ENCODE results near the gene BTNL8.
"Not testable (repeated sequence)": the region's sequence is repeated elsewhere in the genome, so short reads cannot be mapped to it uniquely, and the experiment has no call there.

The BTNL8 gene

DNA sequence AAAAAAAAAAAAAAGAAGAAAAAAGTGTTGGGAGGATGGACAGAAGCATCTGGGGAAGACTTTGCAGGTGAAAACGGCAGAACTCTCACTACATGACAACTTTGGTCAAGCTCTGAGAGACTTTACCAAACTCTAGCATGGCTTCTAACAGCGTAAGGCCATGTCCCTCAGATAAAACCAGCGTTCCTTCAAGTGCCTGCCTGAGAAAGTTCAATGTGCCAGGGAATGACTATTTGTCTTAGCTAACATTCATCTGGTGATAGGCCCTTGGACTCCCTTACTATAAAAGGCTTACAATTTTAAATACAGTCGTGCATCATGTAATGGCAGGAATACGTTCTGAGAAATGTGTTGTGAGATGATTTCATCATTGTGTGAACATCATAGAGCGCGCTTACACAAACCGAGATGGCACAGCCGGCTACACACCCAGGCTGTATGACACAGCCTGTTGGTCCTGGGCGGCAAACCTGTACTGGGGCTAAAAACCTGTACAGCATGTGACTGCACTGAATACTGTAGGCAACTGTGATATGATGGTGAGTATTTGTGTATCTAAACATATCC is 23.0 kb upstream of the BTNL8 start:
- no peak for DNase-seq (ENCODE audit: low read depth in 2 of 2)

DNA sequence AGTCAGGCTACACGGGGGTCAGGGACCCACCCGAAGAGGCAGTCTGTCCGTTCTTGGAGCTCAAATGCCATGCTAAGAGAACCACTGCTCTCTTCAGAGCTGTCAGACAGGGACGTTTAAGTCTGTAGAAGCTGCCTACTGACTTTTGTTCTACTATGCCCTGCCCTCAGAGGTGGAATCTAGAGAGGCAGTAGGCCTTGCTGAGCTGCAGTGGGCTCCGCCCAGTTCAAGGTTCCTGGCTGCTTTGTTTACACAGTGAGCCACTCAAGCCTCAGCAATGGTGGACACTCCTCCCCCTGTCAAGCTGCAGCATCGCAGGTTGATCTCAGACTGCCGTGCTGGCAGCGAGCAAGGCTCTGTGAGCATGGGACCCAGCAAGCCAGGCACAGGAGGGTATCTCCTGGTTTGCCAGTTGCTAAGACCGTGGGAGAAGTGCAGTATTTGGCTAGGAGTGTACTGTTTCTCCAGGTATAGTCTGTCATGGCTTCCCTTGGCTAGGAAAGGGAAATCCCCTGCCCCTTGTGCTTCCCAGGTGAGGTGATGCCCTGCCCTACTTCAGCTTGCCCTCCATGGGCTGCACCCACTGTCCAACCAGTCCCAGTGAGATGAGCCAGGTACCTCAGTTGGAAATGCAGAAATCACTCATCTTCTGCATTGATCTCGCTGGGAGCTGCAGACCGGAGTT is 13.0 kb upstream of the BTNL8 start:
- not testable (repeated sequence) for DNase-seq (ENCODE audit: low read depth in 2 of 2)

DNA sequence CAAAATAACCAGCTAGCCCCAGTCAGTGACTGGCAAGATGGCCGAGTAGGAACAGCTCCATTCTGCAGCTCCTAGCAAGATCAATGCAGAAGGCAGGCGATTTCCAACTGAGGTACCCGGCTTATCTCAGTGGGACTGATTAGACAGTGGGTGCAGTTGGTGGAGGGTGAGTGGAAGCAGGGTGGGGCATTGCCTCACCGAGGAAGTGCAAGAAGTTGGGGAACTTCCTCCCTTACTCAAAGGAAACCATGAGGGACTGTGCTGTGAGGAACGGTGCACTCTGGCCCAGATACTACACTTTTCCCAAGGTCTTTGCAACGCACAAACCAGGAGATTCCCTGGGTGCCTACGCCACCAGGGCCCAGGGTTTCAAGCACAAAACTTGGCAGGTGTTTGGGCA is 9.6 kb upstream of the BTNL8 start:
- no peak for DNase-seq (ENCODE audit: low read depth in 2 of 2)

DNA sequence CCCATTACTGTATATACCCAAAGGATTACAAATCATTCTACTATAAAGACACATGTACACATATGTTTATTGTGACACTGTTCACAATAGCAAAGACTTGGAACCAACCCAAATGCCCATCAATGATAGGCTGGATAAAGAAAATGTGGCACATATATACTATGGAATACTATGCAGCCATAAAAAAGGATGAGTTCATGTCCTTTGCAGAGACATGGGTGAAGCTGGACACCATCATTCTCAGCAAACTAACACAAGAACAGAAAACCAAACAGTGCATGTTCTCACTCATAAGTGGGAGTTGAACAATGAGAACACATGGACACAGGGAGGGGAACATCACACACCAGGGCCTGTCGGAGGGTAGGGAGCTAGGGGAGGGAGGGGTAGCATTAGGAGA is 3.6 kb upstream of the BTNL8 start:
- not testable (repeated sequence) for DNase-seq (ENCODE audit: low read depth in 2 of 2)

DNA sequence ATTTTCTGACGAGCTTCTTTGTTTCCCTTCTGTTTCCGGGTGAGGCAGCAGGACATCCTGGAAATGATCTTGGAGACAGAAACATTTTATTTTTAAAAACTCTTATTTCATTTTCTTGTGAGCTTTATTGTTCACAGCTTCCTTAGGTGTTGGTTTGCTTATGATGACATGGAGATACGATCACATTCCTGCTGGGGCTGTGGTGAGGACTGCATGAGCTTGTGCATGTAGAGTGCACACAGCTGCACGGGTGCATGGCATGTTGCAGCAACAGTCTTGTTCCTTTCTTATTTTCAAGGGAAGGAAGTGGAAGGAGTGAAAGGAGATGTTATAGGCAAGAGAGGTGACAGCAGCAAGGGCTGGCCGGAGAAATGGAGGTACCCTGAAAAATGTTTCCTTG is 1.2 kb downstream of the BTNL8 start:
- no peak for DNase-seq (ENCODE audit: low read depth in 2 of 2)

DNA sequence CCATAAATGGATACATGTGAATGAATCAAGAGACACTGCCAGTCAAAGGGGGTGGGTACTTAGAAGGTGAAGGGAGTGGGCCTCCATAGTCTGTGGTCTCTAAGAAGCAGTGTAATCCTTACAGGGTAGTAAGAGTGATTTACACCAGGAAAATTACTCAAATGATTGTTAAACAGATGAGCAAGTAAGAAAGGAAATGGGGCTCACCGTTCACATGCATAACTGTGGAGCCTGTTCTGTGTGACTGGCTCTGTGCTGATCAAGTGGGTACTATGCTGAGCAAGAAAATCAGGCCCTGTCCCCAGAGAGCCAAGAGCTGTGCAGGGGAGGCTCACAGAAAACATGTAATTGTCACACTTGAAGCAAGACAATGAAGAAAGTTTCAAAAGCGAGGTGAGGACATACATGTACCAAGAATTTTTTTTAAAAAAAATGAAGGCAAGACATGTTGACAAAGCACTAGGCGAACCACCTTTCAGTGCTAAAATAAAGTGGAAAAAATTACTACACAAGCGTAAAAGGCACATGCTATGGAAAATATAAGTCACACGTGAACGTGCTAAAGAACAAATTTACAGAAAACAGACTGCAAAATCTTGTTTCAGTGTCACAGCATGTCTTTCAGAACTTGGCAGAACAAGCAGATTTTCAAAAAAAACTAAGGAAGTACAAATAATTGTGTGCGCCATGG is 2.5 kb downstream of the BTNL8 start:
- no peak for DNase-seq (ENCODE audit: low read depth in 2 of 2)

DNA sequence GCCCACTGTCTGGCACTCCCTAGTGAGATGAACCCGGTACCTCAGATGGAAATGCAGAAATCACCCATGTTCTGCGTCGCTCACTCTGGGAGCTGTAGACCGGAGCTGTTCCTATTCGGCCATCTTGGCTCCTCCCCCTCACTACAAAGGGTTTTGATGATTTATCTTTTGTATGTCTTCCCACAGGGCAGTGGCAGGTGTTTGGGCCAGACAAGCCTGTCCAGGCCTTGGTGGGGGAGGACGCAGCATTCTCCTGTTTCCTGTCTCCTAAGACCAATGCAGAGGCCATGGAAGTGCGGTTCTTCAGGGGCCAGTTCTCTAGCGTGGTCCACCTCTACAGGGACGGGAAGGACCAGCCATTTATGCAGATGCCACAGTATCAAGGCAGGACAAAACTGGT is 9.4 kb downstream of the BTNL8 start:
- DNase-seq (ENCODE audit: low read depth in 2 of 2) = no peak

DNA sequence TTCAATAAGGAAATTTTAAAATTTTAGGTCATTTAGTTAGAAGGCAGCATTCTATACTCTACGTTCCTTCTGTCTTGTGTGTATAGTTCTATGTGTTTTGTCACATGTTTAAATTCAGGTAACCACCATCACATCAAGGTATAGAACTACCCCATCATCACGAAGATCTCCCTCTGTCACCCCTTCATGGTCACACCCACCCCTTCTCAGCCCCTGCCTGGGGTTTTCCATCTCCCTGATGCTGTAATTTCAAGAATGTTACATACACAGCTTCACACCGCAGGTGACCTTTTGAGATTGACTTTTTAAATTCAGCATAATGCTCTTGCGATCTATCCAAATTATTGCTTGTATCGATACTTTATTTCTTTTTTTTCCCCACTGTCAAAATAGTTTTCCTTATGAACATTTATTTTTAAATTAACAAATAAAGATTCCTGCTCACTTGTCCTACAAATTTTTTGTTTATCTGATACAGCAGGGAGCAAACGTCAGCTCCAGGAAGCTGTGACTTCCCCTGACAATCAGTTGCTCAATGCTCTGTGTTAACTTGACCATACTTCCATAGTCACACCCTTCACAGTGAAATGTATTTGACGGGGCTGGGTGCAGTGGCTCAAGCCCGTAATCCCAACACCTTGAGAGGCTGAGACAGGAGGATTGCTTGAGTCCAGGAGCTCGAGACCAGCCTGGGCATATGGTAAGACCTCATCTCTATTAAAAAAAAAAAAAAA is 10.2 kb downstream of the BTNL8 start:
- no peak for DNase-seq (ENCODE audit: low read depth in 2 of 2)

DNA sequence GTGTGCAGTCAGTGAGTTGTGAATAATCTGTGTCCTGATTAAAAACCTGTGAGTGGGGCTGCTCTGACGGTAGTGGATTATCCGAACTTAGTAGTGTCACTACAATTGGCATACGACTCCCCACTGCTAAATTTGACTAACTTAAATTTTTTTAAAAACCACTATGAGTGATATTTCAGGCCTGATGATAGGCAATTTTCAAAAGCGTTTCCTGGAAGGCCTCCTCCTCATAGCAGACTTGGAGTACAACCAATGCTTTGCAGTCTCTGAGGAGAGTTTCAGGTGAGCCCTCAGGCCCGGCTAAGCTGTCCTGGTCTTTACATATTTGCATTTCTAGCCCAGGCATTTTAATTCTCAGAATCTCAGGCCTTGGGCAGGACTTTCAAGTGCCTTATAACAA is 10.8 kb downstream of the BTNL8 start:
- DNase-seq (ENCODE audit: low read depth in 2 of 2) = no peak

DNA sequence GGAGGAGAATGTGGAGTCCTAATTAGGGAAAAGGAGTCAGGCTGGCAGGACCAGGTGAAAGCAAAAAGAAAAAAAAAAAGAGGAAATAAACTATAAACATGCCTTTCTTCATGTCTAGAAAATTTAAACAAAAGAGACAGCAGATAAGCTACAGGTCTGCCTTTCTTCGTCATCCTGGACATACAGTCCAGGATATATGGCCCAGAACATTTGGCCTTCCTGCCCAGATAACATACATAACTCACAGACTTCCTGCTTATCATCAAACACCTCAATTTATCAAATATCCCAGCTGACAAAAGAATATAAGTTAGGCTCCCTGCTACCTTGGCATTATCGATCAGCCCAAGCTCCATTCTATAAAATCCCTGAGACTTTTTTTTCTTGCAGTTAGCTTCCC is 11.2 kb downstream of the BTNL8 start:
- DNase-seq (ENCODE audit: low read depth in 2 of 2) = no peak

DNA sequence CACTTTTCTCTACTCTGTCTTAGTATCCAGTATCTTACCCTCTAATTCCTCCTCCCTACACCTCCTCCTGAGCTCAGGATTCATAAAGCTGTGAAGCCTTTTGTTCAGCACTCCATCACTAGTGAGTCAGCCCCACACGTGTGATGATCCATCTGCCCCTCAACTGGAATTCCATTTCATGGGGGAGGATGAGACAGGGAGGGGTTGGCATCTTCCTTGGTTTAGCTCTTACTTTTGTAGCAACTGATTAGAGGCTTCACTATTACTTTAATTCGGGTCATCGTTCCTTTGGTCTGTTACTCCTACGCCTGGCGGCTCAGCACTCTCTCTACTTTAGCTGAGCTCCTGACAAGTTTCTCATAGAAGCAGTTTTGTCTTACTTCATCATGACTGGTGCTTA is 11.8 kb downstream of the BTNL8 start:
- no peak for DNase-seq (ENCODE audit: low read depth in 2 of 2)

DNA sequence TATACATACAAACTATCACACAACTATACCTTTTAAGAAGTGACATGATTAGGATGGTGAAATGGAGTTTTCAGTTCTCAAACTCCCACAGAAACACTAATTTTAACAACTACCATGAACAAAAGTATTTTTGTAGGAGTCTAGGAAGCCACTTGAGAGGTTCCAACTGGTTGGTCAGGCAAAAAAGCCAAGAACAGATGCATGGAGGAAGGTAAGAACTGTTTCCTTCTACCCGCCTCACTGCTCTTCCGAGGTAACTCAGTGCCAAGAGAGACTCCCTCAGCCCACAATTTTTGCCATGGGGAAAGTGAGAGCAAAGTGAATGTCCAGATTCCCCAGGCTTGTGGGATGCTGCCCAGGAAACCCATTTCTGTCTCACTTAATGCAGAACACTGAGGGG is 15.7 kb downstream of the BTNL8 start:
- DNase-seq (ENCODE audit: low read depth in 2 of 2) = no peak

DNA sequence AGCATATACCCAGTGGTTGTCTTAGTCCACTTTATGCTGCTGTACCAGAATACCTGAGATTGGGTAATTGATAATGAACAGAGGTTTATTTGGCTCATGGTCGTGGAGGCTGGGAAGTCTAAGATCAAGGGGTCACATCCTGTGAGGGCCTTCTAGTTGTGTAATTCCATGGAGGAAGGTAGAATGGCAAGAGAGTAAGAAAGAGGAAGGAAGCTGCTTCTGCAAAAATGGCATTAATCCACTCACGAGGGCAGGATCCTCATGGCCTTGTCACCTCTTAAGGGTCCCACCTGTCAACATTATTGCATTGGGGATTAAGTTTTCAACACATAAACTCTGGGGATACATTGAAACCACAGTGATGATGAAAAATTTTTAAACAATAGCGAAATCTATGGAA is 17.0 kb downstream of the BTNL8 start:
- no peak for DNase-seq (ENCODE audit: low read depth in 2 of 2)

DNA sequence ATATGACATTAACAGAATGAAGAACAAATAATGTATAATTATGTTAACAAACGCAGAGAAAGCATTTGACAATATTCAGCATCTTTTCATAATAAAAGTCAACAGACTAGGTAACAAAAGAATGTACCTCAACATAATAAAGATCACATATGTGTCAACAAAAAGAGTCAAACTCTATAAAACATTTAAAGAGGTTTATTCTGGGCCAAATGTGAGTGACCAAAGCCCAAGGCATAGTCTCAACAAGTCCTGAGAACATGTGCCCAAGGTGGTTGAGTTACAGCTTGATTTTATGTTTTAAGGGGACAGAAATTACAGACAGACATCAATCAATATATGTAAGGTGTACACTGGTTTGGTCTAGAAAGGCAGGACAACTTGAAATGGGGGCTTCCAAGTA is 19.4 kb downstream of the BTNL8 start:
- no peak for DNase-seq (ENCODE audit: low read depth in 2 of 2)

DNA sequence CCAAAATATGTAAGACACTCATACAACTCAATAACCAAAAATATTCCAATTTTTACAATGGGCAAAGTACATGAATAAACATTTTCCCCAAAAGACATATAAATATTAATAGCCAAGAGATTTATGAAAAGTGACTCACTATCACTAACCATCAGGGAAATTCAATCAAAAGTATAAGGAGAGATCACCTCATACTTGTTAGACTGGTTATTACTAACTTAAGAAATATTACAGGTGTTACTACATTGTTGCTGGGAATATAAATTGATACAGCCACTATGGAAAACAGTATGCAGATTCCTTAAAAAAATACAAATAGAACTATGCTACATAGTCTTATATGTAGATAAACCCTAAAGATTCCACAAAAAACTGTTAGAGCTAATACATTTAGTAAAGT is 21.8 kb downstream of the BTNL8 start:
- DNase-seq (ENCODE audit: low read depth in 2 of 2) = no peak

DNA sequence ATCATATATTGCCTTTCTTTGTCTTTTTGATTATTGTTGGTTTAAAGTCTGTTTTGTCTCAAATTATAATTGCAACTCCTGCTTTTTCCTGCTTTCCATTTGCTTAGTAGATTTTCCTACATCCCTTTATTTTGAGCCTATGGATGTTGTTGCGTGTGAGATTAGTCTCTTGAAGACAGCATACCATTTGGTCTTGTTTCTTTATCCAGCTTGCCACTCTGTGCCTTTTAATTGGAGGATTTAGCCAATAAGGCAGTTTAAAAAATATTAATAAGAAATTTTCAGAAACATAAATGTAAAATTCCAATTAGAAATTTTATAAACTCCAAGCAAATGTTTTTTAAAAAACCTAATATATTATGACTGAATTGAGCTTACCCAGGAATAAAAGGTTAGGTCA is 24.0 kb downstream of the BTNL8 start:
- no peak for DNase-seq (ENCODE audit: low read depth in 2 of 2)

DNA sequence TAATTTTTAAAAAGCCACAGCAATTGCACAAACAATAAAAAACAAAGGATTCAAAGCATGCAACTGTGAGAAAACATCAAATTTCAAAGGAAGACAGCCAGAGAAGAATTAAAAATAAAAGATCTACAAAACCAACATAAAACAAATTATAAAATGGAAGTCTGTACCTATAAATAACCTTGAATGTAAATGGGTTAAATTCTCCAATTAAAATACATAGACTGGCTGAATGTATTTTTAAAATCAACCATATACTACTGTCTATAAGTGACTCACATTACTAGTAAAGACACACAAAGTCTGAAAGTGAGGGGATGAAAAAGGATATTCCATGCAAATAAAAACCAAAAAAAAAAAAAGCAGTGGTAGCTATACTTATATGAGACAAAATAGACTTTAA is 33.7 kb downstream of the BTNL8 start:
- no peak for DNase-seq (ENCODE audit: low read depth in 2 of 2)

DNA sequence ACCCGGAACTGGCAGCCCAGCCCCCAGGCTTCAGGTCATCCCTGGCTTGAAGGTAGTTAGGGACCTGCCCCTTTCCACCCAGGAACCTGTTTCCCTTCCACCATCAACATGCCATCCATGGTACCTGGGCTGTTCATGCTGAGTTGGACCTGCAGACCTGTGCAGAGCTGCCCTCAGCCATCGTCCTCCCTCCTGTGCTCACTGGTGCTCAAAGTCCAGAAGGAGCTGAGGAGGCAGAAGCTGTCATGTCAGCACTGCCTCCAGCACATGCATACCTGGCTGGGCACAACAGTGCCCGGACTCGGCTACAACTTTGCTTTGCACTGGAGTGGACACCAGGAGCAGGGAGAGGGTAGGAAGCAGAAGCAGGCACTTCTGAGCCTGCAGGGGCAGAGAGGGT is 36.2 kb downstream of the BTNL8 start:
- no peak for DNase-seq (ENCODE audit: low read depth in 2 of 2)

DNA sequence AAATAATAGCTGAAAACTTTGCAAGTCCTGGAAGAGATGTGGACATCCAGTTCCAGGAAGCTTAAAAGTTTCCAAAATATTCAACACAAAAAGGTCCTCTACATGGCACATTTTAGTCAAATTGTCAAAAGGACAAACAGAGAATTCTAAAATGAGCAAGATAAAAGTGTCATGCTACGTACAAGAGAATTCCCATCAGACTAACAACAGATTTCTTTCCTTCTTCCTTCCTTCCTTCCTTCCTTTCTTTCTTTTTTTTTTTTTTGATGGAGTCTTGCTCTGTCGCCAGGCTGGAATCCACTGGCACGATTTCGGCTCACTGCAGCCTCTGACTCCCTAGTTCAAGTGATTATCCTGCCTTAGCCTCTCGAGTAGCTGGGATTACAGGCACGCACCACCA is 39.3 kb downstream of the BTNL8 start:
- DNase-seq (ENCODE audit: low read depth in 2 of 2) = no peak

DNA sequence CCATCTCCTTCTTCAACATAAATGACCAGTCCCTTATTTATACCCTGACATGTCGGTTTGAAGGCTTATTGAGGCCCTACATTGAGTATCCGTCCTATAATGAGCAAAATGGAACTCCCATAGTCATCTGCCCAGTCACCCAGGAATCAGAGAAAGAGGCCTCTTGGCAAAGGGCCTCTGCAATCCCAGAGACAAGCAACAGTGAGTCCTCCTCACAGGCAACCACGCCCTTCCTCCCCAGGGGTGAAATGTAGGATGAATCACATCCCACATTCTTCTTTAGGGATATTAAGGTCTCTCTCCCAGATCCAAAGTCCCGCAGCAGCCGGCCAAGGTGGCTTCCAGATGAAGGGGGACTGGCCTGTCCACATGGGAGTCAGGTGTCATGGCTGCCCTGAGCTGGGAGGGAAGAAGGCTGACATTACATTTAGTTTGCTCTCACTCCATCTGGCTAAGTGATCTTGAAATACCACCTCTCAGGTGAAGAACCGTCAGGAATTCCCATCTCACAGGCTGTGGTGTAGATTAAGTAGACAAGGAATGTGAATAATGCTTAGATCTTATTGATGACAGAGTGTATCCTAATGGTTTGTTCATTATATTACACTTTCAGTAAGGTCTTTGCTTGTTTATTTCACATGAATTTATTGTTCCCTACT is 51.5 kb downstream of the BTNL8 start:
- no peak for DNase-seq (ENCODE audit: low read depth in 2 of 2)

DNA sequence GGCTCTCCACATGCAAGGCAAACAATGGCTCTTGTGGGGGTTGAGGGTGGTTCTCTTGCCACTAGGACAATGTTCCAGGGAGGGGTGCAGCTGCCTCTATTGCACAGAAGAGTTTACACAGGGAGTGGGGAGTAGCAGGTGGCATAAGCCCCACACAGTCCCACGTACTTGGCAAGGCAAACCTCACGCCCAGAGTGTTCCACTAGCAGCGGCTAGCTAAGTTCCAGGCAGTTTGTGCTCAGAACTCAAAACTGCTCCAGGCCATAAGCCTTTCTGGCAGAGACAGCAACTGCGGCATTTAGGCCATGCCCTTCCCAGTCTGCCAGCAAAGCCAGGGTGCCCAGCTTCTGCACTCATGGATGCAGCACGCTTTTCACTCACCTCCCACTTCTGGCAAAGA is 60.7 kb downstream of the BTNL8 start:
- DNase-seq (ENCODE audit: low read depth in 2 of 2) = no peak

DNA sequence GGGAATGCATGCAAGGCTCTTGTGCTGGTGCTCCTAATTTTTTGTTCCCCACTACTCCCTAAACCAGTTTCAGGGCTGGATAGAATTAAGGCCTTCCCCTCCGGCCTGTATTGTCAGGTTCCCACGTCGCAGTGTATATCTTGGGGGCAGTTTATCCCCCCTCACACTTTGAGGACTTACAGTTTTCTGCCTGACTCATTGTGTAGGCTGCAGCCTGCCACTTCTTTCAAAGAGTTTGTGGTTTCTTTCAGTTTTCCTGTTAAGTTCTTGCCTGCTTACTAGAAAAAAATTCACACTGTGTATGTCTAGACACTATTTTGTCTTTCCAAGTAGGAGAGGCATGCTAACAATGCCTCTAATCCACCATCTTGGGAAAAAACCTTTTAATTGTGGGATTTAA is 61.2 kb downstream of the BTNL8 start:
- DNase-seq (ENCODE audit: low read depth in 2 of 2) = no peak

Measured in stimulated activated CD4-positive, alpha-beta T cell treated with anti-CD3 and anti-CD28 coated beads, Interleukin-4, amount 100 ng/mL, for 48 hours (primary cell).